GM12878 (cell line): ENCODE results near the gene FALEC. TPM values are rescaled to one million over a fixed set of nuclear protein-coding genes. Genes with fewer than 3 reads are reported as not detected.

Experiments
- ATAC-seq: fragments of 200-7000 bp; cut with Tn5 transposase; 3 replicates; pipeline ENCODE4 v1.9.1; 2020; ENCODE audit warnings: mild to moderate bottlenecking, moderate library complexity
- BruUV-seq: library from RNA; stranded (reverse); fragments of 400-500 nt; replicated peaks from 2 replicates; lab custom pipeline; 2021; lab: Mats Ljungman, UMichigan
- CTCF ChIA-PET: fragments of 300-600 bp; sonication (Branson Sonifier 250); formaldehyde crosslinking; extraction: SDS; loops from one replicate; lab custom pipeline; 2021; ENCODE audit warnings: inconsistent platforms; lab: Yijun Ruan, JAX
- POLR2A ChIA-PET: fragments of 350-600 bp; formaldehyde crosslinking; extraction: SDS; loops from one replicate; lab custom pipeline; 2021; ENCODE audit warnings: inconsistent platforms; lab: Charles Lee
- RAD21 ChIA-PET: fragments of 300-600 bp; sonication (Branson Sonifier 250); formaldehyde crosslinking; loops from one replicate; lab custom pipeline; 2023; ENCODE audit warnings: antibody characterized with exemption; ENCODE audit not compliant: unreplicated experiment; lab: Charles Lee
- SMC1A ChIA-PET: fragments of 300-600 bp; sonication (Branson Sonifier 250); formaldehyde crosslinking; loops from one replicate; lab custom pipeline; 2023; ENCODE audit not compliant: unreplicated experiment, uncharacterized antibody; lab: Charles Lee
- DNase-seq: peaks from one replicate; pipeline ENCODE4 v3.0.0-alpha.2; 2011; ENCODE audit warnings: low read depth, low spot score
- FAIRE-seq: peaks from 3 replicates; lab custom pipeline; 2011; peaks lifted over from hg19 to GRCh38; lab: Jason Lieb, UNC
- H2AFZ ChIP-seq: 2 replicates; pipeline ENCODE4 v1.6.0; 2011; ENCODE audit warnings: low read depth, low read length, control low read depth; ENCODE audit not compliant: control insufficient read depth
- H3K27ac ChIP-seq: 2 replicates; pipeline ENCODE4 v1.5.1; 2011; ENCODE audit warnings: control low read depth; ENCODE audit not compliant: control insufficient read depth, insufficient read depth
- H3K27me3 ChIP-seq, 2 experiments: replicated peaks in 1 of 2; 2 replicates each; pipeline versions ENCODE4 v1.6.0 to v1.6.1; 2011; ENCODE audit warnings: low read length in 1 of 2; ENCODE audit not compliant: control insufficient read depth in 2 of 2, insufficient read depth in 2 of 2
- H3K36me3 ChIP-seq, 2 experiments: 2 replicates each; pipeline ENCODE4 v1.5.1; 2011; ENCODE audit warnings: low read length in 1 of 2; ENCODE audit not compliant: control insufficient read depth in 2 of 2, insufficient read depth in 2 of 2
- H3K4me1 ChIP-seq: 2 replicates; pipeline ENCODE4 v1.6.1; 2011; ENCODE audit warnings: mild to moderate bottlenecking, low read length, moderate library complexity, mixed read lengths; ENCODE audit not compliant: control insufficient read depth, insufficient read depth
- H3K4me2 ChIP-seq: 2 replicates; pipeline ENCODE4 v1.6.0; 2011; ENCODE audit warnings: control low read depth; ENCODE audit not compliant: control insufficient read depth, insufficient read depth
- H3K4me3 ChIP-seq: fragments of 200-600 bp; sonication (generic); 2 replicates; pipeline ENCODE4 v1.5.1; 2016
- H3K79me2 ChIP-seq: 2 replicates; pipeline ENCODE4 v1.6.0; 2011; ENCODE audit warnings: low read length; ENCODE audit not compliant: control insufficient read depth, insufficient read depth
- H3K9ac ChIP-seq: 2 replicates; pipeline ENCODE4 v1.8.0; 2011; ENCODE audit warnings: low read length, control low read depth, mixed read lengths; ENCODE audit not compliant: control insufficient read depth, insufficient read depth
- H3K9me3 ChIP-seq: replicated peaks from 3 replicates; pipeline ENCODE4 v1.5.1; 2011; ENCODE audit warnings: mild to moderate bottlenecking, low read length; ENCODE audit not compliant: control insufficient read depth, insufficient read depth
- H4K20me1 ChIP-seq: 2 replicates; pipeline ENCODE4 v1.6.0; 2011; ENCODE audit not compliant: control insufficient read depth, insufficient read depth
- ASH2L ChIP-seq: fragments of 300-600, 200-600 bp; sonication (generic); IDR thresholded peaks from 2 replicates; pipeline ENCODE4 v1.6.1; 2017; ENCODE audit warnings: low read depth, mild to moderate bottlenecking, borderline replicate concordance
- BMI1 ChIP-seq: fragments of 450-650 bp; IDR thresholded peaks from 2 replicates; pipeline ENCODE4 v1.6.1; 2016; ENCODE audit warnings: mild to moderate bottlenecking, moderate library complexity, borderline replicate concordance
- CBFB ChIP-seq: IDR thresholded peaks from 2 replicates; pipeline ENCODE4 v1.6.1; 2016; ENCODE audit warnings: antibody characterized with exemption, low read depth
- CEBPZ ChIP-seq: fragments of 150-350 bp; IDR thresholded peaks from 2 replicates; pipeline ENCODE4 v1.6.1; 2016; ENCODE audit warnings: low read depth, low read length
- CREM ChIP-seq: IDR thresholded peaks from 2 replicates; pipeline ENCODE4 v1.6.1; 2014; ENCODE audit warnings: antibody characterized with exemption, low read depth
- E2F4 ChIP-seq: IDR thresholded peaks from 2 replicates; pipeline ENCODE4 v1.6.1; 2012; ENCODE audit warnings: low read depth, low read length, improper control_type of control experiment
- EED ChIP-seq: sonication (generic); IDR thresholded peaks from 2 replicates; pipeline ENCODE4 v1.6.1; 2016; ENCODE audit warnings: antibody characterized with exemption, low read depth
- ETV6 ChIP-seq, 2 experiments: fragments of 450-650 bp in 1 of 2; IDR thresholded peaks in 1 of 2; conservative IDR thresholded peaks in 1 of 2; 2 replicates each; pipeline ENCODE4 v1.6.1; 2014; ENCODE audit warnings: antibody characterized with exemption in 1 of 2, borderline replicate concordance in 1 of 2, low read depth in 1 of 2, mild to moderate bottlenecking in 1 of 2, moderate library complexity in 1 of 2
- SMAD1 ChIP-seq: fragments of 450-650 bp; IDR thresholded peaks from 2 replicates; pipeline ENCODE4 v1.6.1; 2018; ENCODE audit warnings: mild to moderate bottlenecking, low read depth; ENCODE audit not compliant: partially characterized antibody
- SUZ12 ChIP-seq: fragments of 200-600 bp; sonication (generic); IDR thresholded peaks from one replicate; pipeline ENCODE4 v1.6.1; 2018; ENCODE audit warnings: antibody characterized with exemption, mild to moderate bottlenecking; ENCODE audit not compliant: unreplicated experiment
- ZNF217 ChIP-seq: fragments of 450-650 bp; IDR thresholded peaks from 2 replicates; pipeline ENCODE4 v1.6.1; 2017; ENCODE audit warnings: antibody characterized with exemption, mild to moderate bottlenecking
- WGBS: methylation state at CpG from one replicate; pipeline ENCODE4 v1.1.6; 2016; ENCODE audit warnings: low lambda C conversion rate; ENCODE audit not compliant: insufficient replicate concordance, insufficient coverage; ENCODE audit errors: missing lambda C conversion rate; 5-methylcytosine and 5-hydroxymethylcytosine counted together
- in situ Hi-C: fragments of 300-500 bp; cut with MboI; formaldehyde crosslinking; loops from 9 replicates; pipeline ENCODE4 v1.14.3; 2018; ENCODE audit warnings: mixed read lengths
- intact Hi-C: fragments of 100-400 bp; cut with micrococcal nuclease; formaldehyde crosslinking; loops from one replicate; pipeline ENCODE4 v1.14.2; 2022; ENCODE audit not compliant: unreplicated experiment
- polyA plus RNA-seq, 11 experiments: library from polyadenylated mRNA; depleted of rRNA in 4 of 11; unstranded in 6 of 11; stranded (reverse) in 5 of 11; fragments of >200 nt; fragmentation: Nextera tagmentation in 4 of 11; fragmentation: Illumina TruSeq in 1 of 11; extraction: Ambion mirVana in 4 of 11; extraction: Trizol in 1 of 11; gene quantifications; 1 replicate in 1 of 11; 2 replicates in 10 of 11; pipeline versions ENCODE4 v1.2.1 to v1.2.3, GENCODE V29; 2011 to 2016; ENCODE audit warnings: inconsistent platforms in 2 of 11, missing spikeins in 2 of 11, low read depth in 1 of 11
- total RNA-seq, 4 experiments: library from RNA; depleted of rRNA in 3 of 4; stranded (reverse); fragments of >200 nt in 3 of 4; fragmentation: Illumina TruSeq in 1 of 4; extraction: Trizol in 1 of 4; gene quantifications; 2 replicates each; pipeline versions ENCODE4 v1.2.1 to v1.2.3, GENCODE V29; 2013 to 2021

The FALEC gene
- total and polyA plus RNA-seq, 10 of the 15 experiments (the other 5 are each of a cell fraction or from before 2014, with no cell fraction given) = 0.21 to 0.71 (median 0.32) TPM; not detected in 3

- TF ChIP-seq ZNF217 (no peak), BMI1 (no peak), E2F4 (no peak), EED (no peak), SMAD1 (no peak), CREM (no peak), SUZ12 (no peak)
Observed at GRCh38 chr1:150508982-150509381, 6.6 kb upstream of the FALEC start (continued).

GRCh38 chr1:150511551-150511950 lies 4.0 kb upstream of the FALEC start:
- no peak for ATAC-seq
- H3K27me3 ChIP-seq = no peaks in the 10 kb centered on the region
- RAD21 ChIA-PET = no interaction called here
- no peaks in the 10 kb centered on the region for H3K9me3 ChIP-seq
- no peak for TF ChIP-seq ETV6 (conservative IDR thresholded peaks at IDR 0.05 in 1 of 2, IDR thresholded peaks at IDR 0.05 in 1 of 2; ENCODE audit: borderline replicate concordance in 1 of 2, low read depth in 1 of 2)
- TF ChIP-seq ASH2L = no peak
- TF ChIP-seq CEBPZ = no peak
- TF ChIP-seq CBFB = no peak
- TF ChIP-seq, all 136 proteins: peak for 0
- Histone ChIP-seq H3K4me2 (no peak overlapping the region), H3K36me3 (peaks cover 0 to 3% of the 10 kb centered on the region in 2 experiments; a peak in 2 of 4 replicates), H3K9ac (no peak overlapping the region), H3K4me1 (peaks cover 13% of the 10 kb centered on the region), H4K20me1 (no peaks in the 10 kb centered on the region), H3K27ac (no peak overlapping the region), H2AFZ (no peak overlapping the region), H3K79me2 (no peaks in the 10 kb centered on the region), H3K4me3 (no peak overlapping the region)
- no TSS peak for BruUV-seq
- intact Hi-C loops = no loop called here
- ChIA-PET CTCF (no interaction called here), SMC1A (no interaction called here), POLR2A (no interaction called here)
- FAIRE-seq (no peak), DNase-seq (no peak)
- WGBS = 86% methylated on average over 12 of the region's 12 CpGs
- in situ Hi-C loops = no loop called here
